NB4 (cell line): Measurements from ENCODE around the gene TFPT.

ENCODE experiments used
- CTCF ChIP-seq: IDR thresholded peaks from one replicate; pipeline ENCODE4 v1.5.1; 2012; ENCODE audit warnings: low read depth, low read length
- MAX ChIP-seq: IDR thresholded peaks from 2 replicates; pipeline ENCODE4 v1.6.1; 2011; ENCODE audit warnings: low read depth, low read length
- MYC ChIP-seq: IDR thresholded peaks from 2 replicates; pipeline ENCODE4 v1.6.1; 2011; ENCODE audit warnings: low read depth, low read length
- POLR2A ChIP-seq: IDR thresholded peaks from 2 replicates; pipeline ENCODE4 v1.6.1; 2011; ENCODE audit warnings: mild to moderate bottlenecking; ENCODE audit not compliant: insufficient read length; ENCODE audit errors: extremely low read depth

- TF ChIP-seq CTCF: no peak
- no peak for TF ChIP-seq MYC
- TF ChIP-seq MAX: no peak
- no peak for TF ChIP-seq POLR2A
Observed at GRCh38 chr19:54108496-54108895, 7.0 kb downstream of the TFPT start.
